ENCODE measurements around the gene CTCFL.

Gene CTCFL

DNA sequence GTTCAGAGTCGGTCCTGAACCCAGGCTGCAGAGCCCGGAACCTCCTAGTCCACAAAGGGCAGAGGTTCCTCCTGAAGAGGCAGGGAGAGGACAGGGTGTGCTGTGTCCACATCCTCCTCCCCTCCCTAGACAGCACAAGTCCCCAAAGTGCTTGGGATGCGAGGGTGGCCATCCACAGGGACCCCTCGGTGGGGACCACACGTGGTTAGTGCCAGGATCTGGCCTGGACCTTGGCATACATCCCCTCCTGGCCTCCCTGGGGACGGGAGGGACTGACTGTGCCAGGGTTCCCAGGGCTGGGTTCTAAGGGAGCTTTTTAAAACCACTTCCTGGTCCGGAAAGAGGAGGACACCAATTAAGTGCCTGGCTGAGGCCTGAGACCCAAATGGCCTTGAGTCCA is 63.2 kb downstream of the CTCFL start:
- DNase-seq: no peak

DNA sequence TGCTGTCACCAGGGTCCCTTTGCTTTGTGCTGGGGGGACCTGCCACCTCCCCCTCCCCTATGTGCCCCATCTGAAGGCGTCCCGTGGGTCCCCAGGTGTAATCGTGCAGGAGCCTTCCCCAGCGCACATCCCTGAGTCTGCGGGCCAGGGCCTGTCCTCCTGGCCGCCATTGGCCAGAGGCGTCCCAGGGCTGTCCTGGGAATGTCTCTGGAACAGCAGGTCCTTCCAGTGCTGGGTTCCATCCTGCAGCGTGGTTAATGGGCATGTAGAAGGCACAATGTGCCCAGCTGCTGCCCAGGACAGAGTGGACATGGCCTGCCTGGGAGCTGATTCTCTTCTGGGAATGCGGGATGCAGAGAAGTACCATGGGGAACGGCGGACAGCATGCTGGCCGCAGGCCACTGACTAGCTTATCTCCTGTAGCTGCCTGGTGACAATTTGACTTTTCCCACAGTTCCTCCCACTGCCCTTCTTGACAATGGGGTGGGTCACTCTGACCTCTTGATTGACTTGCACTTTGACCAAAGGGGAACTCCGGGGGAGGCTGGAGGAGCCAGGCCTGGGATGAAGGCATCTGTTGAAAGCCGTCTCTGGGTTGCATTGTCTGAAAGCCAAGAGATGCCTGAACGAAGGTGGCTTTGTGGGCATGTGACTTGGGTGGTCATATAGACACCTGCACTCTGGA is 64.0 kb downstream of the CTCFL start:
- peak in 1 of 2 donors; percentile 65 for DNase-seq

DNA sequence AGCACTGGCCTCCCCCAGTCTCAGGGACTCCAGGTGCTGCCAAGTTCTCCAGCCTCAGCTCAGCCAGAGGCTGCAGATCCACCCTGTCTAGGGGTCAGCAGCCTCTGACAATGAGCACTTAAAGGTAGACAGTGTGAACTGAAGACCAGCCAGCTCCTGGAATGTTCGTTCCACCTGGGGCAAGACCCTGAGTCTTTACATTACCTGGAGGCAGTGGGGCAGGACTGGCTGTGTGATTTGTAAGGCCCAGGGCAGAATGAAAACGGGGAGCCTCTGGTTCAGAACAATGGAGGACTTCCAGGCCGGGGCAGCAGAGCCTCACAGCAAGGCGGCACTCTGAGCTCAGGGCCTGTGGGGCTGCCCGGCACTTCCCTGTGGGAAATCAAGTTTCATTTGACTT is 65.0 kb downstream of the CTCFL start:
- DNase-seq: no peak

GRCh38 chr20:57459278-57459677 is 65.7 kb downstream of the CTCFL start:
- no peak for DNase-seq

GRCh38 chr20:57458400-57459160 is 66.4 kb downstream of the CTCFL start:
- peak; percentile 59 to 64 for DNase-seq

- DNase-seq: no peak
These were observed 67.5 kb downstream of the CTCFL start for GRCh38 chr20:57457243-57458095.

DNA sequence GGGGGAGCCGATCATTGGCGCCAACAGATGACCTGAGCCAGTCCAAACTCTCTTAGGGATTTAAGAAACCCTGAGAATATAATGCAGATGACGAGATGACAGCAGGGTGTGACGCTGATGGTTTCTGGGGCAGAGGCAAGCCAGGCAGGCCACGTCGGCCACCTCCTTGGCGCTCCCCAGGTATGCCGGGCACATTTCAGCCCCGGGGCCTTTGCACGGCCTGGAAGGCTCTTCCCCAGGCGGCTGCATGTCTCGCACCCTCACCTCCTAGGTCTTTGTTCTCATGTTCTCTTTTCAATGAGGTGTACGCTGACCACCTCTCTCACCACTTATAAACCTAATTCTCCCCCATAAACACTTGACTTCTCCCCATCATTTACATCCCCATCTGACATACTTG is 68.8 kb downstream of the CTCFL start:
- DNase-seq: no peak

DNA sequence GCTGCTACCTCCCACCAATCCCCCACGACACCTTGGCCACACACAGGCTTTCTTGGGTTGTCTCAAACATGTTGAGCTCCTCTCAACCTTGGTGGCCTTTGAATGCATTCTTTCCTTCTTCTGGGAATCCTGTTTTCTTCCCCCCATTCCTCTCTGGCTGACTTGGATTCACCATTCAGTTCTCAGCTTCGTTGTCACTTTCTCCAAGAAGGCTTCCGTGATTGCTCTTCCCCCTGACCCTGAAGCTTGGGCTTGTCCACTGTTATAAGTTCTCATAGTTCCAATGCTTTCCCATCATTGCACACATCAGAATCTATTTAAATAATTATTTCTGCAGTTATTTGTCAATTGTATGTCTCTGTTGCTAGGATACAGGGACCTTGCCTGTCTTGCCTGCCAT is 69.6 kb downstream of the CTCFL start:
- DNase-seq: no peak

- DNase-seq: peak; percentile 68 to 77
These were observed 72.9 kb downstream of the CTCFL start for GRCh38 chr20:57451795-57452661.

DNA sequence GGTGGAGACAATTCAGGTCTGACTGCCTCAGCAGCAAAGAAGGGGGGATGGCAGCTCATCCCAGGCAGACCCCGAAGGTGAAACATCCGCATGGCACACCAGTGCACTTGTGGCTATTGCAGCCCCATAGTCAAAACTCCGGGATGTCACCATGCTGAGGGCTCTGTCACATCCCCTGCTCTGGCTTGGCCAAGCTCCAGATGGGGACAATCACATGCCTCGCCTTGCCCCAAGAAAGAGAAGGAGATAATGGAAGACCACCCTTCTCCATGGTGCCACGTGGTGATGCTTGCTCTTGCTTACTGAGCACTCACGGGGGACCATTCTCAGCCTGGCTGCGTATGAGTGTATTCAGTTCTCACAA is 73.5 kb downstream of the CTCFL start:
- no peak for DNase-seq

DNA sequence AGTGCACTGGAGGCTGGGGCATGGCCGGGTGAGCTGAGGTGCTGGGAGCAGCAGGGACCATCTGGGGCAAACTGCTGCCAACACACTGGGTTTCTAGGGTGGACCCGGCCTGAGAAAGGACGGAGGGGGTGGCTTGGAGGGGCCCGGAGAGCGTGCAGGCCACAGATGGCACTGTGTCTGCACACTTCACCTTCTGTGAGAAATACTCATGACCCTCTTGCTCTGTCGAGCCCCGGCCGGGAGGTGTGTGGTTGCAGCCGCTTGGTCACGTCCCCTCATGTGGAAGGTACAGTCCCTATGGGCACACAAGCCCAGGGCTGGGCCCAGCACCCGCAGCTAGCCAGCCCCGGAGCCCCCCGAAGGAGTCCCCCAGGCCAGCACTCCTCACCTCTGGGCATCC is 74.0 kb downstream of the CTCFL start:
- DNase-seq: no peak

DNA sequence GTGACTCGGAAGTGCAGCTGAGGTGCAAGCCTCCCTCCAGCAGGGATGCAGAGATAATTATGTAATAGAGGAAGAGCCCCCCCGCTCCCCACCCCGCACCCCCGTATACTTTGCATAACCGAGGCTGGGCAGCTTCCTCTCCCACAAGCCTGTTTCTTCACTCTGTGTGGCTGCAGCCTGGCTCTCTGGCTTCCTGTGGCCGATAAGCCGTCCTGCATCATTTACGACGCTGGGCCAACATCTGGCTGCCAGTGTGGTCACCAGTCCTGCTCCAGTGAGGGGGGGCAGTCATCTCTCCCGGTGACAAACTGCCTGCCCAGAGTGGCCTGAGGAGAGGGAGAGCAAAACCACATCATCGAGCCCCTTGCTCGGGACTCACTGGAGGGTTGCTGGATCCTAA is 74.5 kb downstream of the CTCFL start:
- peak; percentile 93 for DNase-seq

DNA sequence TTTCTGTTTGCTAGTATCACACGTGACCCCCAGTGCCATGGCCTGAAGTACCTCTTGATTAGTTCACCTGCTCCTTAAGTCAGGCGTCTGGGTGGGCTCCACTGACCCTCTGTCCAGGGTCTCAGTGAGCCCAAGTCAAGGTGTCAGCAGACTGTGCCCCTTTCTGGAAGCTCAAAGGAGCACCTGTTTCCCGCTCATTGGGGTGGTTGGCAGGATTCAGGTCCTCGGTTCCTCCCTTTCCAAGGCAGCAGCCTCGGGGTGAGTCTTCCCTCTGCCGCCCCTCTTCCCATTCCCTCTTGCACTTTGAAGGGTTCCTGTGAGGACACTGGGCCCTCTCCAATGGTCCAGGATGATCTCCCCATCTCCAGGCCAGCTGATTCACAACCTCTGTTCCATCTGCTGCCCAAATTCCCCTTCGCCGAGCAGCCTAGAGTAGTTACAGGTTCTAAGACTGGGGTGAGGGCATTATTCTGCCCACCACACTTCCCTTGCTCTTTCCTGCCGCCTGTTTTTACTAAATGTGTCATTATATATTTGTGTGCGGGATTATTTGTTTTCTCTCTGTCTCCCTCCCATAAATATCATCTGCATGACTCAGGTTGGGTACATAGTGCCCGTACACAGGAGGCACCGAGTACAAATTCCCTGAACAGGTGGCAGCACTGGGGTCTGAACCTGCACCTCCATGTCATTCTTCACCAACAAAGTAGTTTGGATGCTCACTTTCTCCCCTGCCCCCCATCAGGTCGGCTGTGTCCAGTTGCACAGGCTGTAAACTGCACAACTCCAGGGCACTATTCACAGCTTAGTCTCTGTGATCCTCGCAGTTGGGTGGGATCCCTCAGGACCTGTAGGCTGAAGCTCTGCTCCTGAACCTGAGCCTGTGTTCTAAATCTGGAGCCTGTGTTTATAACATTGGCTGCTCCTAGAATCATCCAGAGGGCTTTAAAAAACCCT is 75.3 kb downstream of the CTCFL start:
- no peak for DNase-seq

DNA sequence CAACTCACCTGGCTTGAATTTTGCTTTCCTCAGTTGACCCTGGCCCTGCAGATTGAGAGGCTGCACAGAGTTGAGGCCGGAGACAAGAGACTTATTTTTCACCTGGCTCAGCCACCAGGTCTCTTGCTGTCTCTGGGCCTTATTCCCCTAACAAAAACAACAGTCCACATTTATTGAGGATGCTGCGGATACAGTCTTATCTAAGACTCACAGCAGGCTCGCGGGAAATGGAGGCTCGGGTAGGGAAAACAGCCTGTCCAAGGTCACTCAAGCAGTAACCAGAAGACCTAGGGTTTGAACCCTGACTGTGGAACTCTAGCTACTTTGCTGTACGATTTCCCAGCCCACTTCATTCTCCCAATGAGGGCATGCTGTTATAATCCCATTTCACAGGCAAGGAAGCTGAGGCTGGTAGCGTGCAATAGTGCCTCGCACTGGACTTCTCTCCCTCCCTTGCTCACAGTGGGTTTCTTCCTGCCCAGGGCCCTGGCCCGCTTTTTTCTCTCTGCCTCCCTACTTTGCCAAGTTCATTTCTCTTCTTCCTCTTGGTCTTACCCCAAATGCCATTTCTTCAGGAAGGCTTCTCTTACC is 76.1 kb downstream of the CTCFL start:
- DNase-seq: no peak

All from inflammatory macrophage (primary cell).